Left ventricle myocardium inferior (tissue), 1 donor: ENCODE results near the gene PID1. TPM values are rescaled to one million over a fixed set of nuclear protein-coding genes. Genes with fewer than 3 reads are reported as not detected.
A peak's percentile ranks its signal among the peaks of the same experiment; 100 is the strongest.

Experiments
- DNase-seq: peaks from one replicate; pipeline ENCODE4 v3.0.0-alpha.2; 2020
- H3K27ac ChIP-seq: fragments of 200-600 bp; replicated peaks from 2 replicates; pipeline ENCODE4 v1.8.0; 2021
- H3K27me3 ChIP-seq: fragments of 200-600 bp; 2 replicates; pipeline ENCODE4 v1.8.0; 2021; ENCODE audit warnings: low read depth
- H3K36me3 ChIP-seq: fragments of 200-600 bp; 2 replicates; pipeline ENCODE4 v1.8.0; 2021
- H3K4me1 ChIP-seq: fragments of 200-600 bp; 2 replicates; pipeline ENCODE4 v1.8.0; 2021
- H3K4me3 ChIP-seq: fragments of 200-600 bp; 2 replicates; pipeline ENCODE4 v1.8.0; 2021; ENCODE audit warnings: mild to moderate bottlenecking, moderate library complexity
- H3K9me3 ChIP-seq: fragments of 200-600 bp; replicated peaks from 2 replicates; pipeline ENCODE4 v1.8.0; 2021
- CTCF ChIP-seq: fragments of 200-600 bp; IDR thresholded peaks from 2 replicates; pipeline ENCODE4 v1.8.0; 2021; ENCODE audit warnings: antibody characterized with exemption, mild to moderate bottlenecking, borderline replicate concordance
- intact Hi-C: fragments of 100-400 bp; cut with micrococcal nuclease; formaldehyde crosslinking; loops from one replicate; pipeline ENCODE4 v1.11.0; 2022
- total RNA-seq: library from RNA; stranded (reverse); fragmentation: NEBNext Ultra II Directional; extraction: Animal tissue kit (Norgen Biotek cat#: 25700); gene quantifications from one replicate; pipeline ENCODE4 v1.2.1, GENCODE V29; 2021
- donor health status: DM: no; HTN: yes; CAD: no; lungs with severe emphysema.

Gene PID1
- total RNA-seq, 1 donor from 2014 or later: 7.8 TPM

GRCh38 chr2:229179628-229180027, 91.5 kb downstream of the PID1 start:
- H3K27ac ChIP-seq: peak overlapping the region; percentile 55
- no peaks in the 10 kb centered on the region for H3K36me3 ChIP-seq
- intact Hi-C loops: no loop called here
- H3K4me1 ChIP-seq: peaks cover 18% of the 10 kb centered on the region
- DNase-seq: no peak
- H3K4me3 ChIP-seq: no peak overlapping the region
- no peaks in the 10 kb centered on the region for H3K27me3 ChIP-seq
- TF ChIP-seq CTCF: no peak
- H3K9me3 ChIP-seq: no peaks in the 10 kb centered on the region

- H3K27me3 ChIP-seq: no peaks in the 10 kb centered on the region
- H3K4me1 ChIP-seq: peaks cover 18% of the 10 kb centered on the region
- peak overlapping the region; percentile 55 for H3K27ac ChIP-seq
- intact Hi-C loops: no loop called here
- no peak for TF ChIP-seq CTCF
- no peak overlapping the region for H3K4me3 ChIP-seq
- no peaks in the 10 kb centered on the region for H3K36me3 ChIP-seq
- no peak for DNase-seq
- H3K9me3 ChIP-seq: no peaks in the 10 kb centered on the region
Observed at GRCh38 chr2:229178706-229179105, 92.4 kb downstream of the PID1 start.

- intact Hi-C loops: no loop called here
- Histone ChIP-seq H3K27ac (peak overlapping the region; percentile 32), H3K4me3 (no peak overlapping the region), H3K4me1 (peaks cover 18% of the 10 kb centered on the region), H3K27me3 (no peaks in the 10 kb centered on the region), H3K9me3 (no peaks in the 10 kb centered on the region), H3K36me3 (no peaks in the 10 kb centered on the region)
- no peak for DNase-seq
- no peak for TF ChIP-seq CTCF
Observed at GRCh38 chr2:229178117-229178516, 93.0 kb downstream of the PID1 start.

GRCh38 chr2:229176136-229176535, 95.0 kb downstream of the PID1 start:
- Histone ChIP-seq H3K9me3 (peaks cover 13% of the 10 kb centered on the region), H3K27ac (no peak overlapping the region), H3K4me1 (peaks cover 18% of the 10 kb centered on the region), H3K36me3 (peaks cover 4% of the 10 kb centered on the region), H3K27me3 (no peaks in the 10 kb centered on the region), H3K4me3 (no peak overlapping the region)
- intact Hi-C loops: no loop called here
- DNase-seq: no peak
- TF ChIP-seq CTCF: no peak

GRCh38 chr2:229175497-229175863, 95.6 kb downstream of the PID1 start:
- Histone ChIP-seq H3K36me3 (peaks cover 4% of the 10 kb centered on the region), H3K4me3 (no peak overlapping the region), H3K9me3 (peaks cover 13% of the 10 kb centered on the region), H3K4me1 (peaks cover 21% of the 10 kb centered on the region), H3K27ac (no peak overlapping the region), H3K27me3 (no peaks in the 10 kb centered on the region)
- intact Hi-C loops: no loop called here
- no peak for DNase-seq
- TF ChIP-seq CTCF: no peak
